GM21825 (cell line): ENCODE results near the gene MYO1E.
"Not testable (repeated sequence)": the region's sequence is repeated elsewhere in the genome, so short reads cannot be mapped to it uniquely, and the experiment has no call there.

Source experiments
- ATAC-seq: cut with Tn5 transposase; IDR thresholded peaks from one replicate; pipeline ENCODE4 v1.9.1; 2021; ENCODE audit warnings: mild to moderate bottlenecking, moderate library complexity; ENCODE audit not compliant: unreplicated experiment

The MYO1E gene

DNA sequence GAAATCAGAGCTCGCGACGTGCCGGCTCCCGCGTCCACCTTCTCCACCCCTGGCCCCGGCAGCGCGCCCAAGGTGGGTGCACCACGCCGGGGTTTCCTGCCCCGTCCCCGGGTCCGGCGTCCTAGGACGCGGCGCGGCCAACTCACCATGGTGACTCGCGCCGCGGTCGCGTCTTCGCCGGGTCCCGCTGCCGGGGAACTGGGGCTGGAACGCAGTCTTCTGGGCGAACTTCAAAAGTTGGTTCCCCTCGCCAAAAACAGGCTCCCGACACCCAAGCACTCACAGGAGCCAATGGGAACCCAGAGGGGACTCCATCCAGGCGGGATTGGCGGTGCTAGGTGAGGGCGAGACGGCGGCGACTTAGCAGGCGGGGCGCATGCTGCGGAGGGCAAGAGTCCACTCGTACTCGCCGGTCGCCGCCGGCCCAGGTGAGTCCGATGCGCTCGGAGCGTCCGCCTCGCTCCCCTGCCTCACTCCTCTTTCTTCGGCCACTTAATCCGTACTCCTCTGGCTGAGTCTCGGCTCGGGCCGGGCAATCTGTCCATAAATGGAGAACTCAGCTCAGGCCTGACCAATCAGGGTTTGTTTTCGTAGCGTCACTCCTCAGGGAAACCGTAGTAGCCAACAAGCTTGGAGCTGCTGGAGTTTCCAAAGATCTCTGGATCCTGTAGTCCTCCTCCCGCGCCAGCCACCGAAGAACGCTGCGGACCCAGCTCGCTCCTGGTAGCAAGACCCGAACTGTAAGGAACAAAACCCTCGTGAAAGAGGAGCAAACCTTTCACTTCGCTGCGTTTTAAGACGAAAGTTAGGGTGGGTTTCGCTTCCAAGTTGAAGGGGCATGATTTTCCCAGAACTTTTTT, at the start of gene MYO1E:
Gene MYO1E, minus strand, starts transcription at position 520 of the 860 bp plus-strand sequence. Its CDS starts 371 bp downstream, at position 149.
- peak; percentile 51 for ATAC-seq

DNA sequence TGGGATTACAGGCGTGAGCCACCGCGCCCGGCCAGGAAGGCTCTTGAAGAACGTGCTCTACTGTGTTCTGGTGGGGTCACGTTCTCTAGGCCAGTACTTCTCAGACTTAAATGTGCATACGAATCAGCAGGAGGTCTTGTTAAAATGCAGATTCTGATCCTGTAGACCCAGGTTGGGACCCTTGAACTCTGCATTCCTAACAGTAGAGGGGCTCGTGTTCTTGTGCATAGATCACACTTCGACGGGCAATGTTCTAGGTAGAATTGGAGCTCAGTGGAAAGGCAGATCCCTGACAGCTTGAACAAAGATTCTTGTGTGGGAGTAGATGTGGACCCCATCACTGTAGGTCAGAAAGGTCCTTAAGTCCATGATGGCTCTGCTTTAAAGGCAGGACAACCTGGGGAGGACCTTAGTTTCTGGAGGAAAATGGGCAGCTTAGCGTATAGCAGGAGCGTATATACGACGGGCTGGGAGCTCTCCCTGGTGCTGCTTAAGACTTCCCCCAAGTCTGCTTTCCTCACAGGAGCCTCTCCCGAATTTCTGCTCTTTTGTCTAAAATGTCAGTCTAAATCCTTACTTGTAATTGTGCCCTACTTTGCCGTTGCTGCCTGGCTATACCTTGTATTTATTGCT, 48.4 kb upstream of the MYO1E start:
- ATAC-seq, result no peak

DNA sequence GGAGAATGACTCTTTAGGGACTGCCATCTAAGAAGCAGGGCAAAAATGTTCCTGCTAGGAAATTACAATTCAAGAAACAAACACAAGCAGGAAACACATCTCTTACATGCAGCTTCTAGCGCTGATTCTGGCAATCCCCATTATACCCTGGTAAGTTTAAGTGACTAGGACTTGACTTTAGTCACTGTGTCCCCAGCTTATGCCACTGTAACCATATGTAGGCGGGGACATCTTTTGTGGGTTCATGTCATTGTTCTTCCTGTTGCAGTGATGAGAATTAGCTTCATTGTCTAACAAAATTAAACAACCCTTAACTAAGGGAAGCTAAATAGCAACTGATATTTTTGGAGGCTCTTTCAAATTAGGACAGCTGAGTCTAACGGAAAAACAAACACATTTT, 47.4 kb upstream of the MYO1E start:
- ATAC-seq, result no peak

DNA sequence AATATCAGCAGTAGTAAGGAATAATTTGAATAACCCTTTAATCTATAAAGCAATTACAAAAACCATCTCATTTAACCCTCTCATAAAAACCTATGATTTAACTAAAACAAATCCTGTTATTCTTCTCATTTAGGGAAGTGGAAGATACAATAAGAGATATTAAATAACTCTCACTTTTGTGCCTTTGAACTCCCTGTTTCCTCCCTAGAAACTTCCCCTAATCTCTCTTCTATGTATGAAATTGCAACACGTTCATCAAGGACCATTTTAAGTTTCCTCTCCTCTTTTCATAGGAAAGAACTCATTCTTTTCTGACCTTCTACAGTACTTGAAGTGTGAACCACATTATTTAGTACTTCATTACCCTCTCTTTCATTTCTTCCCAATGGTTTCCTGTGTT, 46.5 kb upstream of the MYO1E start:
- ATAC-seq, result no peak

DNA sequence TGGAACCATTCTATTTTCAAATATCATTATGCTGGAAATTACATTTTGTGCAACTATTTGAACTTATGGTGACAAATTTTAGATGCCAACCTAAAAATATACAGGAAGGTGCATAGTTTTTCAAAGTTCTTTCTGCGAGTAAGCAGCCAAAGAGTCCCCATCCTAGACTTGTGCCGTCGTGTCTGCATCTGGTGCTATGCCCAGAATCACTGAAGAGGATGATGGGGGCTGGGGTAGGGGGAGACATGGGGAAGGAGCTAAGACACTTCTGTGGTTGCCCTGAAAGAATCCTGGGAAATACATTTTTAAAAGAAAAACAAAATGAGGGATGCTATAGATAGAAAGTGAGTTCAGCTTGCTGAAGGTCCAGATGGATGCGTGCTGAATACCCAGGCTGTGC, 44.1 kb upstream of the MYO1E start:
- no peak for ATAC-seq

DNA sequence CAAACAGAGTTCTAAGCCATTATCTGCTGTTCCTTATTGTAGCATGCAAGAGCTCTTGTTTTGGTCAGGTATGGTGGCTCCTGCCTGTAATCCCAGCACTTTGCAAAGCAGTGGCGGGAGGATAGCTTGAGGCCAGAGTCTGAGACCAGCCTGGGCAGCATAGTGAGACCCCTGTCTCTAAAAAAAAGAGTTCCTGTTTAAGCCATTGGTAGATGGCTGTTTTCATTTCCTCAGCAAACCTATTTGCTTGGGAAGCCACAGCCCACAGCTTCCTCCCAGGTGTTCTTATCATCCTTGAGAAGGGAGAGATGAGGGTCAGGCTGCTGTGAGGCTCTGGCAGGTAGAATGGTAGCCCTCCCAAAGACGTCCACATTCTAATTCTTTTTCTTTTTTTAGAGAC, 40.9 kb upstream of the MYO1E start:
- ATAC-seq, result no peak

DNA sequence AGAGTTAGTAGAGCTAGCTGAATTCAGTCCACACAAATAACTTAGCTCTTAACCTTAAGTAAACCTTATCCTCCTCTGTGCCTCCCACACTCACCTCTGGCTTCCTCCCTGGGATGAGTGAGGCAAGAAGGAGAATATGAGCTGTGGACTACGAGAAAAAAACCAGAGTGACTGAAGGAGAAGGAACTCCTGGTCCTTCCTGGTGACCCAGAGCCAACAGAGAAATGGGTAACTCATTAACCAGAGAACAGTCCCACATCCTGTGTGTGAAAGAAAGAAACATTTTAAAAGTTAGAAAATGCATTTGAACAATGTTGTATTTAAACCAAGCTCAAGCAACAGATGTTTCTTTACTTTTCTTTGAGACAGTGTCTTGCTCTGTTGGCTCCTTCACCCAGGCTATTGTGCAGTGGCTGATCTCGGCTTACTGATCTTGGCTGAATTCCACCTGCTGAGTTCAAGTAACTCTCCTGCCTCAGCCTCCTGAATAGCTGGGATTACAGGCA, 37.8 kb upstream of the MYO1E start:
- no peak for ATAC-seq

DNA sequence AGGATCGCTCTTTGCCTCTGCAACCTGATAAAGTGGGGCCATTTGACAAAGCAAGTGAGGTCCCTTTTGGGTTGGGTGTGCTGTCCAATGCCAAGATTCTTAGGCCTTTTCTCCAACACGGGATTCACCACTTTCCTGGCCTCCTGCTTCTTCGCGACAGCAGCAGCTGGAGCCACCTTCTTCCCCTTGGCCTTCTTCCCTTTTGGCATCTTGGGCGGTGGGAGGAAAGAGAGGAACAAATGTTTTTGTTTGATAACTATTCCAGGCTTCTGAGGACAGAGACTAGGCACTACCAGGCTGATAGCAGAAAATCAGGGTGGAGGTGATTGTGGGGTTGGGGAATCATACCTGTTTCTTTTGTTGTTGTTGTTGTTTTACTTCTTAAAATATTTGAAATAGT, 35.3 kb upstream of the MYO1E start:
- no peak for ATAC-seq

DNA sequence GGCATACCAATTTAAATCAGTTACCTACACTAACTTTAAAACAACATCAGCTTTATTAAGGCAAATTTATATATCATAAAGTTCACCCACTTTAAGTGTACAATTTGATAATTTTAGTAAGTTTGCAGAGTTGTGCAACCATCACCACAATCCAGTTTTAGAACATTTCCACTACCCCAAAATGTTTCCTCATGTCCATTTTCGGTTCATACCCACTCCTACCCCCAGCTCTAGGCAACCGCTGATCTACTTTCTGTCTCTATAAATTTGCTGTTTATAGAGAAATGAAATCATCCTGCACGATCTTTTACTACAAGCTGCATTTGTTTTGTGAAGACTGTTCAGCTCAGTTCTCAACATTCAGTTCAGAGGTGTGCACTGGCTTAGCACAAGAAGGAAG, 33.8 kb upstream of the MYO1E start:
- no peak for ATAC-seq

DNA sequence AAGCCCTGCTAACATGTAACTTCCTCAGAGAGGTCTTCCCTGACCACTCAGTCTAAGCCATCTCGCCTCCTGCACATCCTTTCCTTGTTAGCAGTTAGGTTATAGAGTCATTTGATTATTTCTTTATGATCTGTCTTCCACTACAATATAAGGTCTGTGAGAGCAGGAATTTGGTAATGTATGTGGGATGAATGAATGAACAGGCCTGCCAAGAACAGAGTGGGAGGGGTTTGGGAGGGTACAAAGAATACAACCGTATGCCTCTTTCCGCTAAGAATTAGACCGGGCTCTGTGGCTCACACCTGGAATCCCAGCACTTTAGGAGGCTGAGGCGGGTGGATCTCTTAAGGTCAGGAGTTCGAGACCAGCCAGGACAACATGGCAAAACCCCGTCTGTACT, 32.4 kb upstream of the MYO1E start:
- ATAC-seq, result no peak

DNA sequence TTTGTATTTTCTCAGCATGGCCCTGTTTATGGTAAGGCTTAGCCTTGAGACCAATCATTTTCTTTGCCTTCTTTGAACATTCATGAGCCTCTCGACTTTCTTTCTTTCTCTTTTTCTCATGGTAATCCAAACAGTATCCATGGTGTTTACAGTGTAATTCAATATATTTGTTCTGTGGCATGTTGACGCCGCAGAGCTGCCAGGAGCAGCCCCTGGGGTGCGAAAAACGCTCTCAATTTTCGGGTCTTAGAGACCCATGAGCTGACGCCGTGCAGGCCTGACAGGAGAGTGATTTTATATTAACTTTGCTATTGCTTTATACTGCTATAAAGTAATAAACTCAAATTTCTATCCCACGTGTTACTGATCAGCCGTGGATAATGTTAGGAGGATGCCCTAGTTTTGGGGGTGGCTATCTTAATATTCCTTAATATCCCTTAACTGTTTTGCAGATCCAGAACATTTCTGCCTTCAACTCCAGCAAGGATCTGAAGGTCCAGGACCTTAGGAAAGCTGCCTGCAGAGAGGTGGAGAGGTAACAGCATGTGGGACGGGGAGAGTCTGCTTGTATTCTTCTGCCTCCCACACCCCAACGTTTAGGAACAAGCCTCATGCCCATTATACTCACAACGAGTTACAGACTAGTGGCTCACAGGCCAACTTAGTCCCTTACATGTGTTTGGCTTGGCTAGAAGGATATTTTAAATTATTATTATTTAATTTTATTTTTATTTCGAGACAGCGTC, 29.3 kb upstream of the MYO1E start:
- ATAC-seq, result no peak

DNA sequence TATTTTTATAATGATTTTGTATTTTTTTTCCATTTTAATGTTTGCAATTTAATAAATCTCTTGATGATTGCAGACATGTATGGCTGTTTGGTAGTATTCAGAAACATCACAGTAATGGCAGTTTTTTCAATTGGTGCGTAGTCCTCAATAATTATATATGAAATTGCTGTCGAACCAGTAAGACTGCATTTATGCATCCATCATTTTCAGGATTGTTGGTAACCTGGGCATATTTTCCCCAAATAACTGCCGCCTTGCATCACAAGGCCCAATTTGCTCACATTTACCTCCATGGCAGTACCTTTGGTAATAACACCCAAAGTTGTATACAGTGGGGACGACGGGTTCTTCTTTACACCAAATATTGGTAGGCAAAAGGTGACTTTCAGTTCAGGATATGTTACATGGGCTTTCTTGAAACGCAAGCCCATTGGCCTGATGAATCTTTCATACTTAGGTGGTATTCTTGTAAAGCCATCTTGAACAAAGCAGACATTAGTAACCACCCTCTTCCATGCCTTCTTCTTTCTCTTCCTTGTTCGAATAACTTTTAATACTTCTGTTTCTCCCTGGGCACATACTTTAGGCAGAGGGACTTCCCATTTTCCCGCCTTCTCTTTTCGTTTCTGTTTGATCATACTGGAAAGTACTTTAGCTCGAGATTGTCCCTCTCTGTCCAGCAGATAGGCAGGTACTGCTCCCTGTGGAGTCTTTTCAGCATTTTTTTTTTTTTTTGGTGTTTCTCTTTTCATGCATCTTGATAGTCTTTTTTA, 28.6 kb upstream of the MYO1E start:
- not testable (repeated sequence) for ATAC-seq

DNA sequence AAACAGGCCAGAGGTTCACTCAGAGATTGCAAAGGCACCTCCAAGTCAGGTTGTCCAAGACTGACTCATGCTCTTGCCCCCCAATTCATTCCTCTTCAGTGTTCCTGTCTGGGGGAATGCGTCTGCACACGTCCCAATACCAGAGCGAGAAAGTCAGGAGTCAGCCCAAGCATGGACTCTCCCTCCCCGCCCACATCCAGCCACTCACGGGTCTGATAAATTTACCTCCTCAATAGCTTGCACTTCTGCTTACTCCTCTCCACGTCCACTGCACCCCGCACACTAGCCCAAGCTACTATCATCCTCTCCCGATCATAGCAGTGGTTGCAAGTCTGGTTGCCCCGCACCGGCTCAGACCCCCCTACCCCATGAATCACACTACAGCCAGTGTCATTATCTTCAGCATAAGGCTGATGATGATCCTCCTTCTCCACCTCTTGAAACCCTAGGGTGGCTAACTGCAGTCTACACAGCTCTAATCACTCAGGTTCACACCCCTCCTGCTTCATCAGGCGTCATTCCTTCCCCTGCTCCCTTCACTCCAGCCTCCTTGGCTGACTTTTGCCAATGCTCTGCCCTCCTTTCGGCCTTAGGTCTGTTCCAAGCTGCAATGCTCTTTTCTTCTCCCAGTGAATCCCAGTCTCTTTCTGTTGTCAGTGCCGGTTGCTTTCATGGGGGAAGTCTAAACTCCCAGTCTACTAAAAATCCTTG, 27.6 kb upstream of the MYO1E start:
- peak; percentile 14 for ATAC-seq

DNA sequence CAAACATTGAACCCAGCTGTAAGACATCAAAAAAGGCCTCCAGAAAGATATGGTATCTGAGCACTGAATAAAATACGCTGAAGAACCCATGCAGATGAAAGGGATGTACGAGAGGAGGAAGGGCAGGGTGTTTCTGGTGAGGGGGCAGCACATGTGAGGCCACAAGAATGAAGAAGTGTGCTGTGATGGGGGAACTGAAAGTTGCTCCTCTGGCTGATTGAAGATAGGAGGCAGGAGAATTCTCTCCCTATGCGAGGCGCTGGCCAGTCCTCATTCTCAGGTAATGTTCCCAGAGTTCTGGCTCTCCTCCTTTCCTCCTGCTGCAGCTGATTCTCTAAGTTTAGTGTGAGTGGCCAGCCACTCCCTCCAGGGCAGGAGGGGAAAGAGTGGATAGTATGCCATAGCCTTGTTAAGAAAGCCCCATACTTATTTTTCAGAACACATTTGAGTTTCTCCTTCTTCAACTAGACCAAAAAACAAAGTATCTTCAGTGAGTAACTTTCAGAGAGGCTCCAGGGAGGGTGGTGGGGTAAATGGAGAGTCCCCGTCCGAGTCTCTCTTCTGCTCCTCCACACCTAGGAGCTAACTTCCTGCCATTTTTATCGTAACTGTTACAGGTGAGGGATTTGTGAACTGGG, 26.9 kb upstream of the MYO1E start:
- ATAC-seq, result peak; percentile 81

DNA sequence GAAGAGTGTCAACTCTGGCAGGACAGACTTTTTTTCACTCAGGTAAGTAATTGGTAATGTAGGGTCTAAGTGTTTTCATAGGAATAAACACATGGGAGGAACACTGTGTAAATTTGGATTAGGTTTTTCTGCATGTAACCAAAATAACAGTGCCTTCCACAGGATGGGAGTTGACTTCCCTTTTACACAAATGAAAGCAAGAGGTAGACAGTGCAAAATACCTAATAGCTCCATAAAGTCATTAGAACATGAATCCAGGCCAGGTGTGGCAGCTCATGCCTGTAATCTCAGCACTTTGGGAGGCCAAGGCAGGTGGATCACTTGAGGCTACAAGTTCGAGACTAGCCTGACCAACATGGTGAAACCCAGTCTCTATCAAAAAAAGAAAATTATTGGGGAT, 25.5 kb upstream of the MYO1E start:
- ATAC-seq, result no peak

DNA sequence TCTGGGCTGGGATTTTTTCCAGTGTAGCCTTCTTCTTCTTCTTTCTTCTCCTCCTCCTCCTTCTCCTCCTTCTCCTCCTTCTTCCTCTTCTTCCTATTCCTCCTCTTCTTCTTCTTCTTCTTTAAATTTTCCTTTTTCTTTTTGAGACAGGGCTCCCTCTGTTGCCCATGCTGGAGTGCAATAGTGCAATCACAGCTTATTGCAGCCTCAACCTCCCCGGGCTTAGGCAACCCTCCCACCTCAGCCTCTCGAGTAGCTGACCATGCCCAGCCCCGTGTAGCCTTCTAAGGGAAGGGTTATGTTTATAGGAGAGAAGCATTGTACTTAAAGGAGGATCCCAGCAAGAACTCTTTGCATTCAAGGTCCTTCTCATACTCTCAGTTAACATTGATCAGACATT, 24.0 kb upstream of the MYO1E start:
- no peak for ATAC-seq

DNA sequence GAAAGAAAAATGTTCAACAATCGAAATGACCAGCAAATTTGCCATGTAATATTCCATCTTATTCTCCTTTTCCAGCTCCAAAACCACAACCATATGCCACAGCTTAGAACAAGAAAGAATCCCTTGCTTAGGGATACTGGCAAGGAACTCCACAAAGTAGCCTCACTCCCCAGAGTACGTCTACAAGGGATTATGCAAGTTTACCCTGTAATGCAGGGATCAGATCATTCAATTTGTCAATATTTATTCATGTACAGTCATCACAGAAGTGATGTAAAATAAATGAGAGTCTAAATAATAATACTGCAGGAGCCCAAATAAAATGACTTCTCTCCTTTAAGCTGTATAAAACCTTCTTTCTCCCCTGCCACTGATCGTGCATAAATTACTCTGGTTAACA, 23.5 kb upstream of the MYO1E start:
- ATAC-seq, result no peak

DNA sequence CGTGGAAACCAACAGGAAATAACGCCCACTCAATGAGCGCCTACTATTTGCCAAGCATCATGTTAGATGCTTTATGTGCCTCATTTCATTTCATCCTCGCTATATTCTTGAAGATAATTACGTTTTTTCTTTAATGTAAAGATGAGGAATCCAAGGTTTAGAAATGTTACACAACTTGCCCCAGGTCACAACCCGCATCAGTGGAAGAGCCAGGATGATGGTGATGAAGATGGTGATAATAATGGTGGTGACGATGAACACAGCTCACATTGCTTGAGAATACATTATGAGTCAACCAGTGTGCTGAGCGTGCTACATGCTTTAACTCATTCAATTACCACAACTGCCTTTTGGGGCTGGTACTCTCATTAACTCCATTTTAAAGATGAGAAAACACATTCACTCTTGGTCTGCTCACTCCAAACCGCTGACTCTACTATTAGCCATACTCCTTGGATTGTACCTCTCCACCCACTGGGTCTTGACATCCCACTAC, 21.5 kb upstream of the MYO1E start:
- no peak for ATAC-seq

DNA sequence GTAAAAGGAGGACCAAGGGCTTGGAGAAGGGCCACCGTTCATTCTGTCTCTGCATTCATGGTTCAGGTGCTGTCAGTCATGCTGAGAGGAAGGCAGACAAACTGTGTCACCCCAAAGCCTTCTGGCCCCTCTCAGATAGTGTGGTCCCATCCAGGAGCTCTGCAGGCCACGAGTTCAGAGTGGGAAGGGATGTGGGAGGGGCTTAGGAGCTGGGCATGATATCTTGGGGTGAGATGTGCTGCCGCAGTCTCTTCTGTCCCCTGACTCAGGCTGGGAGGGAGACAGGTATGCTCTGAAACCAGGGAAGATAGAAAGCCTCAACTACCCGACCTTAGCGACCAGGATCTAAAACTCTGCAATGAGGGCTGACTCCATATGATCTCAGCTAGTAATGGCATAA, 19.6 kb upstream of the MYO1E start:
- no peak for ATAC-seq

DNA sequence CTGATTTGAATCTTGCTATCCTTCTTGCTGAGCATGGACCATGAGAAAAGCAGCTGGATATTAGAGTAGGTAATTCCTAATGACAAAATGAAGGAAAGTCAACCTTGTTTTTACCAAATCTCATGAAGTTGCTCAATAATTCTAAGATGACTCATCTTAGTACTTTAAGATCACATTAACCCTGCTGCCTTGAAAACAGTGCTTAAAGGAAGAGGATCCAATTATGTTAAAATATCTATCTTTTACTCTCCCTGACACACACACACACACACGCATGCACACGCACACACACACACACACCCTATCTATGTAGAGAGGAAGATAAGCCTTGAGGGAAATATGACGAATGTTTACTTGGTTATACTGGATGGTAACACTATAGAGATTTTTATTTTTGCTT, 16.0 kb upstream of the MYO1E start:
- ATAC-seq, result no peak
